ENCODE data around the gene EXOC6B.

Gene EXOC6B

DNA sequence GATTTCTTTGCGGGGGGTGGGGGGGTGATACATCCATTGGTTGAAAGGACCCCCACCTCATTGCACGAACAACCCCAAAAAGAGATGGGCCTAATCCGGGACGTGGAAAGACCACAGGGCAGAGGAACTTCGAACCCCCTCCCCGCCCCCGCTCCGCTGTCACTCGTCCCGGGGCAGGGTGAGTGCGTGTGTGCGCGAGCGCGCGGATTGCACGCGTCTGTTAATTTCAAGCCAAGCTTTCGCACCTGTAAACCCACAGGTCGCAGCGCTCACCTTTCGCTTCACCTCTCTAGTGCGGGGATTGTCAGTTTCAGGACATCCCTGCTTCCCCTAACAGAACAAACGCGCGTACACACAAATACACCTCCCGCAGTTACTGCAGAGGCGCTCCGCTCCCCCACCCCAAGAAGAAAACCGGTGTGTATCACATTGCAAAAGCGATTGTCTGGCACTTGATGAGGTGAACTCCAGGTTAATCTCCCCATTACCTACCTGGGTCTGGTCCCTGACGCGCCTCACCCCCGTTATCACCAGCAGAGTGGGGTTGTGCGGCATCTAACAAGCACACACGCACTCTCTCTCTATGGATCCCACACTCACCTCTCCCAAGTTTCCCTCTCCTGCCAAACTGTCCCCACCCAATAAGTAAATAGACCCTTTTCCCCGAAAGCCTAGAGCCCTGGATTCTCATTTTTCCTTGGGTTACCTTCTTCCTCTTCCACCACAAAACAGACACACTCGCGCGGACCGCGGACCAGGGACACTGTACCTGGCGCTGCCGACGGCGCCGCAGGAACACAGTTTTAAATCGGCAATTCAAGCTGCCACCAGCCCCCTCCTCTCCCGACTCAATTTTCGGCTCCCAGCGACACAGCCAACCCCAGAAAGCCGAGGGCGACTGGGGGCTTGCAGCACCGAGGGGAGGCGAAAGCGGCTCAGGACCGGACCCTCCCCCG, 679.2 kb downstream of the EXOC6B start:
- peak; percentile 27 for DNase-seq (ENCODE audit: extremely low spot score)
- no peak for TF ChIP-seq CTCF (IDR thresholded peaks at IDR 0.05; ENCODE audit: control extremely low read depth, extremely low read depth, low read depth, missing control alignments)
- ChIA-PET POLR2A (no interaction called here), CTCF (no interaction called here)

GRCh38 chr2:72145658-72146329, 680.0 kb downstream of the EXOC6B start:
- DNase-seq (ENCODE audit: extremely low spot score): no peak
- TF ChIP-seq CTCF (IDR thresholded peaks at IDR 0.05; ENCODE audit: control extremely low read depth, extremely low read depth, low read depth, missing control alignments): no peak
- CTCF ChIA-PET: no interaction called here
- POLR2A ChIA-PET: no interaction called here

DNA sequence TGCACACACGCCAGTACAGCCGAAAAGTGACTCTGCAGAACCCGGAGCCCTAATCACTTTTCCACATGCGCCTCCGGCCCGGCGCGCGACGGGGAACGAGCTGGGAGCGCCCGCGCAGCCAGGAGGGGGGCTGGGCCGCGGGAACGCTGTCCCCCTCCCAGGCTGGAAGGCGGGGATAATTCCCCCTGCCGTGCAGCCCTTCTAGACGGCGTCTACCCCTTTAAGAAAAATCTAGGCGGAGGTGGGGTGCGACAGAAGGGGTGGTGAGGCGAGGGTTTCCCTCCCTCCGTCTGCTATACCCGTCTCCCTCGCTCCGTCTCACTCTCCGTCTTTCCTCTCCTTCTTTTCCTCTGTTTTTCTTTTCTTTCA, 680.6 kb downstream of the EXOC6B start:
- ChIA-PET POLR2A (no interaction called here), CTCF (no interaction called here)
- no peak for TF ChIP-seq CTCF (IDR thresholded peaks at IDR 0.05; ENCODE audit: control extremely low read depth, extremely low read depth, low read depth, missing control alignments)

GRCh38 chr2:72144632-72145288, 681.1 kb downstream of the EXOC6B start:
- TF ChIP-seq CTCF (IDR thresholded peaks at IDR 0.05; ENCODE audit: control extremely low read depth, extremely low read depth, low read depth, missing control alignments): no peak
- peak; percentile 29 for DNase-seq (ENCODE audit: extremely low spot score)
- POLR2A ChIA-PET: no interaction called here
- CTCF ChIA-PET: no interaction called here

More for the DNA sequence above, 680.6 kb downstream of the EXOC6B start:
- peak; percentile 17 for DNase-seq (ENCODE audit: extremely low spot score)

- ChIA-PET CTCF (no interaction called here), POLR2A (no interaction called here)
- no peak for DNase-seq (ENCODE audit: extremely low spot score)
- no peak for TF ChIP-seq CTCF (IDR thresholded peaks at IDR 0.05; ENCODE audit: control extremely low read depth, extremely low read depth, low read depth, missing control alignments)
These were observed 681.6 kb downstream of the EXOC6B start for GRCh38 chr2:72144274-72144631.

GRCh38 chr2:72143441-72144273, 682.2 kb downstream of the EXOC6B start:
- CTCF ChIA-PET: no interaction called here
- no peak for TF ChIP-seq CTCF (IDR thresholded peaks at IDR 0.05; ENCODE audit: control extremely low read depth, extremely low read depth, low read depth, missing control alignments)
- POLR2A ChIA-PET: no interaction called here
- DNase-seq (ENCODE audit: extremely low spot score): peak; percentile 15

All from GM10248 (cell line).